HEK293T (cell line): ENCODE data around the gene FAT2.

ENCODE experiments used
- BHLHE40 ChIP-seq: fragments of 450-650 bp; IDR thresholded peaks from 2 replicates; pipeline ENCODE4 v1.6.1; 2016; ENCODE audit warnings: mild to moderate bottlenecking, moderate library complexity, borderline replicate concordance
- FOXK2 ChIP-seq: fragments of 450-650 bp; IDR thresholded peaks from 2 replicates; pipeline ENCODE4 v1.6.1; 2016; ENCODE audit warnings: mild to moderate bottlenecking

DNA sequence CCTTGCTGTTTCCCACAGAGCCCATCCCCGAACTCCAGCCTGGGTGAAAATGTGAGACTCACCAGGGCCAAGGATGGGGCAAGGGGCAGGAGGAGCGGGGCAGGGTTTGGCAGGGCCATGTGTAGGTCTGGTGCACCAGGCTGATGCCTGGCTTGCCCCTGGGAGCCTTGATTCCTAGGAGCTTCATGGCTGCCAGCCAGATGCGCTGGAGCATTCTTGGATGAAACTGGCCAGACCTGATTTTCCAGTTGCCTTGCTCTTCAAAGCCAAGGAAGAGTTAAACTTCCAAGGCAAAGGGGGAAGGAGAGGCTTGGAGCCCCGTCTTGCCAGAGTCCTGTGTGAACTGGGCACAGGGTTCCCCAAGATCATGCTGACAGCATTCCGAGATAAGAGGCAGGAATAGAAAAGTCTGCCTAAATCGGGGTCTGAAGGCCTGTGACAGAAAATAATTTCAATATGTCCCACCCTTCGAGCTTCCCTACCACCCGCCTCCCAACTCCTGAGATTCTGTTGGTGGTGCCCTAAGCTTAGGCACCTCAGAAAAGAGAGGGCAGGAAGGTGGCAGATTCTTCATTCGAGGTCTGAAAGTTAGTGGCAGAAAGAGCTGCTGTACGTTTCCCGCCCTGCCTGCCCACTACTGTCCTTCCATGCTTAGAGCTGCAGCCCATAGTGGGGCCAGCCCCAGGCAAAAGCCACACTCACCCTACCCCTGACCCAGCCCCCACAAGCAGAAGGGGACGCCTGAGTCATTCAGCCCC lies 20.4 kb downstream of the FAT2 start:
- no peak for TF ChIP-seq FOXK2
- no peak for TF ChIP-seq BHLHE40
